DND-41 (cell line): ENCODE data around the gene DNASE2B.

Experiments used
- ATAC-seq: fragments of 200-7000 bp; cut with Tn5 transposase; 3 replicates; pipeline ENCODE4 v1.9.1; 2021; ENCODE audit warnings: low read depth; ENCODE audit not compliant: insufficient read depth
- DNase-seq: peaks from one replicate; pipeline ENCODE4 v3.0.0-alpha.2; 2020
- H2AFZ ChIP-seq: 2 replicates; pipeline ENCODE4 v1.6.0; 2012; ENCODE audit warnings: low read depth, low read length
- H3K27ac ChIP-seq: 2 replicates; pipeline ENCODE4 v1.5.1; 2012; ENCODE audit warnings: low read length, inconsistent platforms
- H3K27me3 ChIP-seq: fragments of 200-600 bp; sonication (generic); 2 replicates; pipeline ENCODE4 v1.6.0; 2012; ENCODE audit warnings: low read length, mild to moderate bottlenecking, inconsistent platforms; ENCODE audit not compliant: insufficient read depth, poor library complexity
- H3K36me3 ChIP-seq: 2 replicates; pipeline ENCODE4 v1.5.1; 2012; ENCODE audit warnings: low read length, inconsistent platforms; ENCODE audit not compliant: insufficient read depth
- H3K4me1 ChIP-seq: 2 replicates; pipeline ENCODE4 v1.5.1; 2012; ENCODE audit warnings: mild to moderate bottlenecking, low read length; ENCODE audit not compliant: insufficient read depth
- H3K4me2 ChIP-seq: 2 replicates; pipeline ENCODE4 v1.6.0; 2012; ENCODE audit warnings: mild to moderate bottlenecking, moderate library complexity, low read length, inconsistent platforms; ENCODE audit not compliant: insufficient read depth
- H3K4me3 ChIP-seq, 2 experiments: fragments of 200-600 bp in 1 of 2; shearing (Covaris generic) in 1 of 2; 2 replicates each; pipeline ENCODE4 v1.5.1; 2012 to 2016; ENCODE audit warnings: inconsistent platforms in 2 of 2, low read length in 2 of 2, mild to moderate bottlenecking in 2 of 2, low read depth in 1 of 2, moderate library complexity in 1 of 2
- H3K79me2 ChIP-seq: 2 replicates; pipeline ENCODE4 v1.6.0; 2012; ENCODE audit warnings: low read length, inconsistent platforms; ENCODE audit not compliant: insufficient read depth
- H3K9ac ChIP-seq: 2 replicates; pipeline ENCODE4 v1.6.0; 2012; ENCODE audit warnings: low read depth, mild to moderate bottlenecking, inconsistent platforms, low read length, moderate library complexity
- H3K9me3 ChIP-seq: 2 replicates; pipeline ENCODE4 v1.5.1; 2012; ENCODE audit warnings: low read length, moderate library complexity, mild to moderate bottlenecking, inconsistent platforms; ENCODE audit not compliant: insufficient read depth, severe bottlenecking
- H4K20me1 ChIP-seq: 2 replicates; pipeline ENCODE4 v1.6.0; 2012; ENCODE audit warnings: low read length; ENCODE audit not compliant: insufficient read depth
- EZH2 ChIP-seq: IDR thresholded peaks from 3 replicates; pipeline ENCODE4 v1.6.1; 2012; ENCODE audit warnings: borderline replicate concordance, low read depth, mild to moderate bottlenecking, moderate library complexity, low read length, inconsistent platforms; ENCODE audit not compliant: severe bottlenecking
- TF ChIP-seq, protein P1 (sequence below): IDR thresholded peaks from 2 replicates; pipeline ENCODE4 v1.5.1; 2012; ENCODE audit warnings: borderline replicate concordance, low read length, moderate library complexity, mild to moderate bottlenecking; ENCODE audit not compliant: poor library complexity, severe bottlenecking; ENCODE audit errors: extremely low read depth

Gene DNASE2B

GRCh38 chr1:84407958-84408422 lies 9.7 kb downstream of the DNASE2B start:
- no peak for DNase-seq
- Histone ChIP-seq H3K4me2 (no peak overlapping the region), H2AFZ (no peak overlapping the region), H3K4me1 (no peaks in the 10 kb centered on the region), H4K20me1 (no peaks in the 10 kb centered on the region), H3K36me3 (no peaks in the 10 kb centered on the region), H3K4me3 (no peak overlapping the region), H3K27me3 (no peaks in the 10 kb centered on the region), H3K9me3 (no peaks in the 10 kb centered on the region), H3K79me2 (no peaks in the 10 kb centered on the region), H3K9ac (no peak overlapping the region), H3K27ac (no peak overlapping the region)
- no peak for ATAC-seq
- TF ChIP-seq EZH2 = no peak
- TF ChIP-seq, protein P1, sequence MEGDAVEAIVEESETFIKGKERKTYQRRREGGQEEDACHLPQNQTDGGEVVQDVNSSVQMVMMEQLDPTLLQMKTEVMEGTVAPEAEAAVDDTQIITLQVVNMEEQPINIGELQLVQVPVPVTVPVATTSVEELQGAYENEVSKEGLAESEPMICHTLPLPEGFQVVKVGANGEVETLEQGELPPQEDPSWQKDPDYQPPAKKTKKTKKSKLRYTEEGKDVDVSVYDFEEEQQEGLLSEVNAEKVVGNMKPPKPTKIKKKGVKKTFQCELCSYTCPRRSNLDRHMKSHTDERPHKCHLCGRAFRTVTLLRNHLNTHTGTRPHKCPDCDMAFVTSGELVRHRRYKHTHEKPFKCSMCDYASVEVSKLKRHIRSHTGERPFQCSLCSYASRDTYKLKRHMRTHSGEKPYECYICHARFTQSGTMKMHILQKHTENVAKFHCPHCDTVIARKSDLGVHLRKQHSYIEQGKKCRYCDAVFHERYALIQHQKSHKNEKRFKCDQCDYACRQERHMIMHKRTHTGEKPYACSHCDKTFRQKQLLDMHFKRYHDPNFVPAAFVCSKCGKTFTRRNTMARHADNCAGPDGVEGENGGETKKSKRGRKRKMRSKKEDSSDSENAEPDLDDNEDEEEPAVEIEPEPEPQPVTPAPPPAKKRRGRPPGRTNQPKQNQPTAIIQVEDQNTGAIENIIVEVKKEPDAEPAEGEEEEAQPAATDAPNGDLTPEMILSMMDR = no peak

- H3K27ac ChIP-seq = no peak overlapping the region
- TF ChIP-seq, protein P1 = no peak
- no peak for TF ChIP-seq EZH2
- H4K20me1 ChIP-seq = no peaks in the 10 kb centered on the region
- H3K9ac ChIP-seq = no peak overlapping the region
- H3K9me3 ChIP-seq = no peaks in the 10 kb centered on the region
- H3K4me1 ChIP-seq = no peaks in the 10 kb centered on the region
- H2AFZ ChIP-seq = no peak overlapping the region
- no peak overlapping the region for H3K4me3 ChIP-seq
- no peak overlapping the region for H3K4me2 ChIP-seq
- no peaks in the 10 kb centered on the region for H3K36me3 ChIP-seq
- DNase-seq (no peak), ATAC-seq (no peak)
- no peaks in the 10 kb centered on the region for H3K27me3 ChIP-seq
- H3K79me2 ChIP-seq = no peaks in the 10 kb centered on the region
Measured at GRCh38 chr1:84409888-84410287, 11.6 kb downstream of the DNASE2B start.

DNA sequence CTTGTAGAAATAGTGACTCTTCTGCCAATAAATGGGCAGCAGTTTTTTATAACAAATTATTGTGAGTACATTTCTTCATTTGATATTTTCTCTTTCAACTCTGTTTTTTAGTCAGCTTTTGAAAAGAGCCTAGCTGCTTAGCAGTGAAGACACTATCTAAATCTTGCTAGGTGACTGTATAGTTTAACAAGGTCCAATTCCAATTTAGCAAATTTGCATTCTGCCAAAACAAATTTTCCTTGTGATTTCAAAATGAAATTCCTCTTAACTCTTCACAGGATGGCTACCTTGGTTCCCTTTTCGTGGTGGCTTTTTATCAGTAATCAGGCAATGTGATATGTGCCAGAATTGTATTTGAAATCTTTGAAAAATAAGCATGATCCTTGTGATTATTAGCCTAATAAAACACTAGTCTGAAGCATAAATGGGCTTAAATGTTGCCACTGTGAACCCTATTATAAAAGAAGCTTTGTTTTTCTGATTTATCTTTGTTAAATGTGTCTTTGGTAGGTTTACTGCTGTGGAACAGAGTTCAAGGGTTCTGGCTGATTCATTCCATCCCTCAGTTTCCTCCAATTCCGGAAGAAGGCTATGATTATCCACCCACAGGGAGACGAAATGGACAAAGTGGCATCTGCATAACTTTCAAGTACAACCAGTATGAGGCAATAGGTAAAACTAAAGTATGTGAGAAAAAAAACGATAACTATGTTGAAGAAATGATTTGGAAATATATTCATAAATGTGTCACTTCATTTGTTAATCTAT lies 12.2 kb downstream of the DNASE2B start:
- ATAC-seq (no peak), DNase-seq (no peak)
- Histone ChIP-seq H3K4me2 (no peak overlapping the region), H3K9me3 (no peaks in the 10 kb centered on the region), H2AFZ (no peak overlapping the region), H3K4me3 (no peak overlapping the region), H4K20me1 (no peaks in the 10 kb centered on the region), H3K4me1 (no peaks in the 10 kb centered on the region), H3K9ac (no peak overlapping the region), H3K27ac (no peak overlapping the region), H3K27me3 (no peaks in the 10 kb centered on the region), H3K79me2 (no peaks in the 10 kb centered on the region), H3K36me3 (no peaks in the 10 kb centered on the region)
- TF ChIP-seq, protein P1 = no peak
- no peak for TF ChIP-seq EZH2
